HG03039 (cell line): Measurements from ENCODE around the gene B3GNT9.

Experiments used
- ATAC-seq: cut with Tn5 transposase; IDR thresholded peaks from one replicate; pipeline ENCODE4 v1.9.1; 2021; ENCODE audit warnings: mild to moderate bottlenecking, moderate library complexity; ENCODE audit not compliant: unreplicated experiment

The B3GNT9 gene

DNA sequence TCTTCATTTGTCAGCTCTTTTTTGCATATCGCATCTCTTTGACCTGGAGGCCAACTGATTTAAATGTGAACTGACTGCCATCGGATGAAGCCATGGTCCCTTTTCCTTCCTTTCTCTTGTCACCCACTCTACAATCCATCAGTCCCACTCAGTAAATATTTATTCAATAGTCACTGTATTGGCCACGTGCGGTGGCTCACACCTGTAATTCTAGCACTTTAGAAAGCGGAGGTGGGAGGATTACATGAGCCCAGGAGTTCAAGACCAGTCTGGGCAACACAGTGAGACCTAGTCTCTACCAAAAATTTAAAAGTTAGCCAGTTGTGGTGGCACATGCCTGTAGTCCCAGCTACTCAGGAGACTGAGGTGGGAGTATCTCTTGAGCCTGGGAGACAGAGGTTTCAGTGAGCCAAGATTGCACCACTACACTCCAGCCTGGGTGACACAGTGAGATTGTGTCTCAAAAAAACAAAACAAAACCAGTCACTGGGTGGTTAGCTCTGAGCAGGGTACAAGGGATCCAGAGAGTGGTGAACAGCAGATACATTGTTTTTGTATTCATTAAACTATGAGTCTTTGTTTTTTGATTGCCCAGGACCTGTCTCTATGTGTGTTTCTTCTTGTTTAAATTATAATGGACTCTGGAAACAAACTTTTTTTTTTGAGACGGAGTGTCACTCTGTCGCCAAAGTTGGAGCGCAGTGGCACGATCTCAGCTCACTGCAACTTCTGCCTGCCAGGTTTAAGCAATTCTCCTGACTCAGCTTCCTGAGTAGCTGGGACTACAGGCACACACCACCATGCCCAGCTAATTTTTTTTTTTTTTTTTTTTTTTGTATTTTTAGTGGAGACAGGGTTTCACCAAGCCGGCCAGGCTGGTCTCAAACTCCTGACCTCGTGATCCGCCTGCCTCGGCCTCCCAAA lies 34.1 kb downstream of the B3GNT9 start:
- ATAC-seq: no peak

DNA sequence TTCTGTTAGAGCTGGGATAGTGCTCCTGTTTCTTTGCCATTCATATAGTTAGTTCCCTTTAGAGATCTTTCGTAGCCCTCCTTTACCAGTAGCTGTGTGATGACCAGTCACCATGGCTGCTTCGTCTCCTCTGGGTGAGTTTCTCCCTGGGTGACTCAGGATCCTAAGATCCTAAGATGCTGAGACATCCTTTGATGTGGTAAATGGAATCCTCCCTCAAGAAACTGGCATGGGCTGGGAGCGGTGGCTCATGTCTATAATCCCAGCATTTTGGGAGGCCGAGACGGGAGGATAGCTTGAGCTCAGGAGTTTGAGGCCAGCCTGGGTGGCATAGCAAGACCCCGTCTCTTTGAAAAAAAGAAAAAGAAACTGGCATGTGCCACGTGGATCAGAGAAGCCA lies 35.2 kb downstream of the B3GNT9 start:
- no peak for ATAC-seq

DNA sequence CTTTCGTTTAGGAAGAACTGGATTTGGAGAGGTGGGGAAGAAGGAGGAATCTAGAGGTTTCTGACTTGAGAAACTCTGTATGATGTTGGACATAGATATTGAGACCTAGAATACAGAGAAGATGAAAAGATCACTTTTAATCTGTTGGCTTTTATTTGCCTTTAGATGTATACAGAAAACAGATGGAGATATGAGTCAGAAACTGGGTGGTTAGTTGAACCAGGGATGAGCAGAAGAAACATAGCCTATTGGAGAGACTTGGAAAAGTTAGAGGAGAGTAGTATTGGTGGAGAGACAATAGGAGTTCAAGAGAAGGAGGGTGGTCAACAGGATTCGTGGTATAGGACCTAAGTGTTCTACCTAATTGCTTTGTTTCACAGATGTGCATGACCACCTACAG lies 36.0 kb downstream of the B3GNT9 start:
- no peak for ATAC-seq

DNA sequence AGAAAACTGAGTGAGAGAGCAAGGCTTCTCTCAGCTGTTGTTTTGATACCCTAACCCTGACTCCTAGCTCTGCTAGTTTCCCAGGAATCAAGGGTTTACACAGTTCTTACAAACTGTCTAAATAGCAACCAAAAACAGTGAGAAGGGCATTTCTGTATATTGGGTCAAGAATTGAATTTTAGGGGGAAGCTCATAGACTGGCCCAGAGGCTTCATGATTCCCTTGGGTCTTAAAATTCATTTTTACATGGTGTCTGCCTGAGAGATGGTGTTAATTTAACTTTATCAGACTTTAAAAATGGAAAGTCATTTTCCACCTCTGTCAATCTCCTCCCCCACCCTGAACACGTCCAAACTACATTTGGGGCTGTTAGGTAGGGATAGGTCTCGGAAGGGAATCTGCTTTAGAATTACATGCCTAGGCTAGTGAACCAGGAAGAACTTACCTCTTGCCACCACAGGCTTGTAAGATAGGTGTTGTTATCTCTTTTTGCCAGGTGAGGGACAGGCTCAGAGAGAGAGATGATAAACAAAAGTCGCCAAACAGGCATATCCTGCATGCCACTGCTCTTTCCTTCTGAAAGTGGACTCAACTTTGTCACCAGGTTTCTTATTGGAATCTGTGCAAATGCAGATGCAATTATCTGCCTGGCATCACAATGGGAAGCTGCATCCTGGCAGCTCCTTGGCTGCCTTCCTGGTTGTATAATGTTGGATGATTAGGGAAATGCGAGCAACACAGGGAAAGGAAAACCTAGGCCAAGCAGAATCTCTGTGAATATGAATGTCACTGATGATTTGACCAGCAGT lies 38.0 kb downstream of the B3GNT9 start:
- no peak for ATAC-seq

DNA sequence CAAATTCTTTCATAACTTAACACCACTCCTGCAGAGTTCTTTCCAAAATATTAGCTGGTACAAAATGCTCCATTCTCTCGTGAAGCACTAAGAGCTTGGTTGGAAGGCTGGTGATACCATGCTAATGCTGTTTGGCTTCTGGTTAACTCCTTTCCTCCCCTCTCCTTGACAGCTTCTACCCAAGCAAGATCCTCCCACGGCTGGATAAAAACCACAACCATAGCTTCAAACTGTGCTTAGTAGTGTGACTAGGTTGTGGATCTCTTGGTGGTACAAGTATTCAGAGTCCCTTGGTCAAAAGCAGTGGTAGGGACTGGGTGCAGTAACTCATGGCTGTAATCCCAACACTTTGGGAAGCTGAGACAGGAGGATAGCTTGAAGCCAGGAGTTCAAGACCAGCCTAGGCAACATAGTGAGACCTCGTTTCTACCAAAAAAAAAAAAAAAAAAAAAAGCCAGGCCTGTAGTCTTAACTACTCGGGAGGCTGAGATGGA lies 38.8 kb downstream of the B3GNT9 start:
- ATAC-seq: no peak

DNA sequence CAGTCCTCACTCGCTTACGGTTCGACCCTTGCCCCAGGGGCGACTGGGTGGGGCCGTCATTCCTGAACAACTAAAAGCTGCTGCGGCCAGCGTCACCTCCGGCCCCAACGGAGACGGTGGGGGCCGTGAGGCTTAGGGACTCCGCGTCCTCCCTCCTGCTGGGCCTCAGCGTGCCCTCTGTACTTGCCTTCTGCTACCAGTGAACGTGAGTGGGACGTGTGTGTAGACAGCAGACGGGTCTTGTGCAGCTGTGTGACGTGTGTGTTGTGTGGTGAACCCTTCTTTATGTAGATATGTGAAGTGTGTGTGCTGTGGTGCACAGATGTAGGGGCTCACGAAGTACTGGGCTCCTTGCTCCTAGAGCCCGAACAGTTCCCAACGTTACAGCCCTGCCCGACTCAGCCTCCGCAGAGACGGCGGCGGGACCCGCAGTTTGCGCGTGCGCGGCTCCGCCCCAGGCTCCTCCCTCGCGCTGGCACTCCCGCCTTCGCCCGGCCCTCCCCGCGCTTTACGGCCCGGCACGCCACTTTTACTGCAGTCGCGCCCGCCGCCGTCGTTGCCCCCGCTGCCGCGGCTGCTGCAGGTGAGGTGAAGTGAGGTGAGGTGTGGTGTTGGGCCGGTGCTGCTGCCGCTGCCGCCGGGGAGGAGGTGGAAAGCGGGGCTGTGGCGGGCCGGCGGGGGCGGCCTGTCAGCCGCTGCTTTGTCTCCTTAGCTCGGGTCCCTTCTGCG lies 41.2 kb downstream of the B3GNT9 start, which contains the start of gene PHAF1:
TSS of gene PHAF1 (plus strand) at position 535 of the 729 bp plus-strand sequence. CDS start 235 bp downstream, outside the sequence.
- peak; percentile 79 for ATAC-seq

DNA sequence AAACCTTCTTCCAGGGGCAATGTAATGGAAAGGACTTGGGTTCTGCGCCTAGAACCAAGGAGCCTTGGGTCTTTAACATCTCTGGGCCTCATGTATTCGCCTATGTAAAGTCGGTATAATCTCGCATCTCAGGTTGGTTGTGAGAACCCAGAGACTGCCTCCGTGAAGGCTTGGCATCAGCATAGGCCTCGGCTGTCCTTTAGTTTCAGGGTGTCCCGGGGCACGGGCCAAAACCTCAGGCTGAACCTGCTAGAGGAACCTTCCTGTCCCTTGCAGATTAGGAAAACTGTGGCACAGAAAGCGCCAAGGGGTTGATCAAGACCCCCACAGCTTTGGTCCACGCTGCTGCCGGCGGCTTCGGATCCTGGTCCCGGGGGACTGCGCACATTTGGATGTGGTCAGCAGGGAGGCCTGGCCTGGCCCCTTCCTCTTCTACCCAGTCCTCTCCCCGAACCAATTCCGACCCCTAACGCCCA lies 41.8 kb downstream of the B3GNT9 start:
- ATAC-seq: no peak

DNA sequence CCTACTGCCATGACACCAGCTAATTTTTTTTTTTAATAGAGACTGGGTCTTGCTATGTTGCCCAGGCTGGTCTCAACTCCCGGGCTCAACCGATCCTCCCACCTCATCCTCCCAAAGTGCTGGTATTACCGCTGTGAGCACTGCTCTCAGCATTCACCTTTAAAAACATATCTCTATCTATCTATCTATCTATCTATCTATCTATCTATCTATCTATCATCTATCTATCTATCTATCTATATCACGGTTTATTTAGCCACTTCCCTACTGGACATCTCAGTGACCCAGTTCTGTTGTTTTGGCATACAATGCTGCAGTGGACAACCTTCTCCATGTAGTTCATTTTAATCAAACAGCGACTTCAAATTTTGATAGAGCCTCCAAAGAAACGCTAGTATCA lies 42.3 kb downstream of the B3GNT9 start:
- no peak for ATAC-seq

DNA sequence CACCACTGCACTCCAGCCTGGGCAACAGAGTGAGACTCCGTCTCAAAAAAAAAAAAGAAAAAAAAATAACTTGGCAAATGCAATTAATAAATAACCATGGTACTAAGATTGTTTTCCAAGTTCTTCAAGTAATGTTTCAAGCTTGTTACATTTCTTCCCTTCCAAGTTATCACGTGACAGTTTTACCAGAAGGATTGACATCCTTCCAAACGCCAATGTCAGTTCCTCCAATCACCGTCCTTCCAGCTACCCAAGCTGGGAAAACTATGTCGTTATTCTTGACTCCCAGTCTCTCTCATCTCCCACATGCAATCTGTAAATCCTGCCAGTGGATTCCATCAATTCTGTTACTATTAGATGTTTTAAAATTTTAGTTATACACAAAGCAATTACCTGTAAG lies 44.9 kb downstream of the B3GNT9 start:
- ATAC-seq: no peak

DNA sequence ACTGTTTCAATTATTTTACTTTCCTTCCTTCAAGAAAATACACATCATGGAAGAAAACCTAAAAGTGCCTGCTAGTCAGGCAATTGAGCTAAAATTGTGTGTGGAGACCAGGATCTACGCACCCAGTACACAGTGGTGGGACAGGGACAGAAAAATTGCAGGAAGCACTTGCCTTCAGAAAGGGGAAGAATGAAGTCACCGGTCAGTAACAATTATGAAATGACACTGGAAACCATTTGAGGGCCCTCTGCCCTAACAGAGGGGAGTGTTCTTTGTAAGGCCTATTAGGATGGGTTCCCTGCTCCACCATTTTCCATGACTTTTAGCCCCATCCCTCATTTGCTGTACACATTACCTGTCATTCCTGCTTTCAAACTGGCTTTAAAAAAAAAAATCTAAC lies 45.6 kb downstream of the B3GNT9 start:
- no peak for ATAC-seq

DNA sequence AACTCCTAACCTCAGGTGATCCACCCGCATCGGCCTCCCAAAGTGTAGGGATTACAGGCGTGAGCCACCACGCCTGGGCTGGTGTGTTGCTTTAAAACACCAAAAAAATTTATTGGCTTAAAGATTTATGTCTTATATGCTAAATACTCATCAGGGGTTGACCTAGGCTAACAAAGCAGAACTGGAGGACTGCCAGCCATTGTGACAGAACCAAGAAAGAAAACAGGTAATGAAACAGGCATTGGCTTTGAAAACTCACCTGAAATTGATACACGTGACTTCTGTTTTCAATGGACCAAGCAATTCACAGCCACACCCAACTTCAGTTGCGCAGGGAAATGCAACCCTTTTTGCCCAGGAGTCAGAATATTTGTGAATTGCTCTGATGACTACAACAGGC lies 46.0 kb downstream of the B3GNT9 start:
- ATAC-seq: no peak

DNA sequence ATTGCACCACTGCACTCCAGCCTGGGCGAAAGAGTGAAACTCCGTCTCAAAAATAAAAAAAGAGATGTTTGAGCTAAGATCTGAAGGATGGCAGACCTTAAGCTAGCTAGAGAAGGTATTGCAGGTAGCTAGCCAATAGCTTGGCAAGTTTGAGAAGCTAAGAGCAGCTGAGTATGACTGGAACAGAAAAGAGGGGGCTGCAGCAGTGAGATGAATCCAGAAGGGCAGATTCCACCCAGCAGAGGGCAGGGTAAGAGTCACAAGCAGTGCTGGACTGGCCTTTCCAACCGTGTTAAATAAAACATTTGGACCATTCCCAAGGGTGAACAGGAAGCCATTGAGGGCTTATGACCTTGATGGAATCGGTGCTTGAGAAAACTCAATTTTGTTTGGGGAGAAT lies 46.7 kb downstream of the B3GNT9 start:
- ATAC-seq: no peak

DNA sequence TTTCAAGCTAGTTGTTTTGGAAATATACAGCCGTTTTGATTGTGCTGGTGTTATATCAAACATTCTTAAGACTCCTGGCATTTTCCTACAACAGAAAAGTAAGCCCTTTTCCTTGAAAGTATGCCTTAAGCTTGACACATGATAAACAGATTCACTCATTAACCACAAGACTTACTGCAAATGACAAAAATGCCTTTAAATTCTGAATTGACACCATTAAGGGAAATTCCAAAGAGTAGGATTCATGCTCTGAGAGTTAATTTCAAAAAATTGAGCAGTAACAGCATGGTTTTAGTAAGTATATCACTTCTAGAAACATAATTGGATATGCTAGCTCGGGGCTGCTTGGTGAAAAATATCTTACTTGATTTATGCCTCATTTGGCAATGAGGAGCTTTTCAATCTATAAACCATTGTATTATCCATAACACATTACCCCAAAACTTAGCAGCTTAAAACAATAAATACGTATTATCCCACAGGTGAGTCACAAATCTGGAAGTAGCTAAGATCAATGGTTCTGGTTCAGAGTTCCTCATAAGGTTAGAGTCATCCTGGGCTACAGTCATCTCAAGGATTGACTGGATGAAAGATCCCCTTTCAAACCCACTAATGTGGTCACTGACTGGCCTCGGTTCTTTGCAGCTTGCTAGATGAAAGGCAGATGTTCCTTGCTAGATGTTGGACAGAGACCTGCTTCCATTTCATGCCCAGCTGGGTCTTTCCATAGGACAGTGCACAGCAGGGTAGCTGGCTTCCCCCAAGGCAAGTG lies 49.3 kb downstream of the B3GNT9 start:
- ATAC-seq: no peak

DNA sequence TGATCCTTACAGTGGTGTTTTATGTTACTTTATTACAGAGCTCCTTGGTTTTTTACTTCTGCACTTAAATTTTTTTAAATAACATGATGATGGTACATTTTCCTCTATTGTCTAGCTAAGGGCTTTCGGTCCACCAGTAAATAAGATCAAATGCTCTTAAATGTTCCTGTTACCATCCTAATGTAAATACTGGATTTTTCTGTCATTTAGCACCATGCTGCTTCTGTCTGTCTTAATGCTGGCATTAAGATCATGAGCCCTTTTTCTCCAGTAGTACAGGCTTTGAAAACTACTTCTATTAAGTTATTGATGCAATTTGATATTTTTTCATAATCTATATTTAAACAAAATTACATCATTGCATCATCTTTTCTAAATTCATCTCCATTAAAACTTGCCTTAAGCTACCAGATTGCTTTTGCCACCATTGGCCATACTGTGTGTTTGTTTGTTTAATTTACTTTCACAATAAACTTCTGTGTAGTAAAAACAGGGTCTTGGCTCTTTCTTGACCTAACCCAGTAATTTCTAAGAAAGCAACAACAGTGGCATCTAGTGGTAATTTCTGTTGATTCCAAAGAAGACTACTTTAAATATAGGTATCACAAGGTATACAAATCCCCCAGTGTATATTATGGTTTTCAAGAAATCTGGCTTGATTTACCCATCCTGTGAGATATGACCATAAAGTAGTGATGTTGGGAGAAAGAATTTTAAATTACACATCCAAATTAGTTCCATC lies 50.1 kb downstream of the B3GNT9 start:
- no peak for ATAC-seq

DNA sequence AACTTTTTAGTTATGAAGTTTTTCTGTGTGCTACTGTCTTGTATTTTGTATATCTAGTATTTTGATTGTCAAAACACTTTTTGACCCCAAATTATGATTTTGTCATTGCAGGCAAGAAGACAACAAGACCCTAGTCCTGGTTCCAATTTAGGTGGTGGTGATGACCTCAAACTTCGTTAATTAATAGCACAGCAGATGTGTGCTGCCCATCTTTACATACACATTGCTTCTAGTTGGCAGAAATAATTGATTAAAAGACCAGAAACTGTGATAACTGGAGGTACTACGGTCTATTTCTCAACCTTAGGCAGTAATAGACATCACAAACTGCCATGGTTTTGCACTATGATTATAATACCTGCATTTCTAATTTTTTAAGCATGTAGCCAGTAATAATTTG lies 52.2 kb downstream of the B3GNT9 start:
- no peak for ATAC-seq
